RWPE2 (cell line): ENCODE data around the gene TLE2.

ENCODE experiments used
- ATAC-seq: fragments of 200-7000 bp; cut with Tn5 transposase; 3 replicates; pipeline ENCODE4 v1.9.1; 2021; ENCODE audit warnings: low read depth
- DNase-seq: peaks from one replicate; pipeline ENCODE4 v3.0.0-alpha.2; 2020; ENCODE audit warnings: low spot score
- H3K27ac ChIP-seq: fragments of 450-650 bp; 2 replicates; pipeline ENCODE4 v1.5.1; 2017; ENCODE audit warnings: mild to moderate bottlenecking; ENCODE audit not compliant: poor library complexity, severe bottlenecking
- H3K27me3 ChIP-seq: fragments of 250-450 bp; sonication (Bioruptor Pico); 2 replicates; pipeline ENCODE4 v1.5.1; 2021; ENCODE audit warnings: mild to moderate bottlenecking, moderate library complexity; ENCODE audit not compliant: insufficient read depth, poor library complexity, severe bottlenecking
- H3K36me3 ChIP-seq: fragments of 250-450 bp; sonication (Bioruptor Pico); 2 replicates; pipeline ENCODE4 v1.5.1; 2020; ENCODE audit warnings: low read depth, mild to moderate bottlenecking, moderate library complexity
- H3K4me1 ChIP-seq: fragments of 250-450 bp; sonication (Bioruptor Pico); 2 replicates; pipeline ENCODE4 v1.5.1; 2021; ENCODE audit warnings: mild to moderate bottlenecking, moderate library complexity; ENCODE audit not compliant: insufficient read depth, poor library complexity, severe bottlenecking
- H3K4me3 ChIP-seq: fragments of 250-450 bp; sonication (Bioruptor Pico); 2 replicates; pipeline ENCODE4 v1.5.1; 2021; ENCODE audit warnings: mild to moderate bottlenecking, moderate library complexity; ENCODE audit not compliant: severe bottlenecking
- H3K9me3 ChIP-seq: fragments of 250-450 bp; sonication (Bioruptor Pico); 2 replicates; pipeline ENCODE4 v1.5.1; 2021; ENCODE audit warnings: mild to moderate bottlenecking, moderate library complexity; ENCODE audit not compliant: severe bottlenecking
- TF ChIP-seq, protein P1 (sequence below): fragments of 450-650 bp; IDR thresholded peaks from one replicate; pipeline ENCODE4 v1.5.1; 2017; ENCODE audit warnings: mild to moderate bottlenecking, moderate library complexity; ENCODE audit not compliant: poor library complexity, severe bottlenecking

TLE2 gene

DNA sequence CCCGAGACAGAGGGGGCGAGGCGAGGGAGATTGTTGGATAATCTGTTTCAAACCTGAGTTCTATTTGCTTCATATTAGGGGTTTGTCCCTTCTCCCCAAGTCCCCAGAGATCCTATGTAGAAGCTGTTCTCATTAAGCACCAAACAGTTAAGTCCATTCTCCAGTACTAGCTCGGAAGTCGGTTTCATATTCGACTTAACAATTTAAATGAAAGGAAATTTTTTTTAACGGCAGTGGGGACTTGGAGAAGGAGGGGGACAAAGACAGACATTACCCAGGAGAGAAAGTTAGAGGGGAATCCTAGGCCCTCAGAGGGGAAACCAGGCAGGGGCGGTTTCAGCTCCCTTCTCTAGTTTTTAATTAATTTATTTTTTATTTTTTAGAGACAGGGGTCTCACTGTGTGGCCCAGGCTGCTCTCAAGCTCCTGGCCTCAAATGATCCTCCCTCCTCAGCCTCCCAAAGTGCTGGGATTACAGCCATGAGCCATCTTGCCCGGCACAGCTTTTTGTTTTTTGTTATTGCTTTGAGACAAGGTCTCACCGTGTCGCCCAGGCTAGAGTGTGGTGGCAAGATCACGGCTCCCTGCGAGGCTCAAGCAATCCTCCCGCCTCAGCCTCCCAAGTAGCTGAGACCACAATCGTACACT lies 13.7 kb upstream of the TLE2 start:
- no peaks in the 10 kb centered on the region for H3K9me3 ChIP-seq
- H3K27me3 ChIP-seq: no peaks in the 10 kb centered on the region
- TF ChIP-seq, protein P1, sequence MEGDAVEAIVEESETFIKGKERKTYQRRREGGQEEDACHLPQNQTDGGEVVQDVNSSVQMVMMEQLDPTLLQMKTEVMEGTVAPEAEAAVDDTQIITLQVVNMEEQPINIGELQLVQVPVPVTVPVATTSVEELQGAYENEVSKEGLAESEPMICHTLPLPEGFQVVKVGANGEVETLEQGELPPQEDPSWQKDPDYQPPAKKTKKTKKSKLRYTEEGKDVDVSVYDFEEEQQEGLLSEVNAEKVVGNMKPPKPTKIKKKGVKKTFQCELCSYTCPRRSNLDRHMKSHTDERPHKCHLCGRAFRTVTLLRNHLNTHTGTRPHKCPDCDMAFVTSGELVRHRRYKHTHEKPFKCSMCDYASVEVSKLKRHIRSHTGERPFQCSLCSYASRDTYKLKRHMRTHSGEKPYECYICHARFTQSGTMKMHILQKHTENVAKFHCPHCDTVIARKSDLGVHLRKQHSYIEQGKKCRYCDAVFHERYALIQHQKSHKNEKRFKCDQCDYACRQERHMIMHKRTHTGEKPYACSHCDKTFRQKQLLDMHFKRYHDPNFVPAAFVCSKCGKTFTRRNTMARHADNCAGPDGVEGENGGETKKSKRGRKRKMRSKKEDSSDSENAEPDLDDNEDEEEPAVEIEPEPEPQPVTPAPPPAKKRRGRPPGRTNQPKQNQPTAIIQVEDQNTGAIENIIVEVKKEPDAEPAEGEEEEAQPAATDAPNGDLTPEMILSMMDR: no peak
- DNase-seq (no peak), ATAC-seq (no peak)
- no peak overlapping the region for H3K27ac ChIP-seq
- no peak overlapping the region for H3K4me3 ChIP-seq
- H3K36me3 ChIP-seq: no peaks in the 10 kb centered on the region
- no peaks in the 10 kb centered on the region for H3K4me1 ChIP-seq

DNA sequence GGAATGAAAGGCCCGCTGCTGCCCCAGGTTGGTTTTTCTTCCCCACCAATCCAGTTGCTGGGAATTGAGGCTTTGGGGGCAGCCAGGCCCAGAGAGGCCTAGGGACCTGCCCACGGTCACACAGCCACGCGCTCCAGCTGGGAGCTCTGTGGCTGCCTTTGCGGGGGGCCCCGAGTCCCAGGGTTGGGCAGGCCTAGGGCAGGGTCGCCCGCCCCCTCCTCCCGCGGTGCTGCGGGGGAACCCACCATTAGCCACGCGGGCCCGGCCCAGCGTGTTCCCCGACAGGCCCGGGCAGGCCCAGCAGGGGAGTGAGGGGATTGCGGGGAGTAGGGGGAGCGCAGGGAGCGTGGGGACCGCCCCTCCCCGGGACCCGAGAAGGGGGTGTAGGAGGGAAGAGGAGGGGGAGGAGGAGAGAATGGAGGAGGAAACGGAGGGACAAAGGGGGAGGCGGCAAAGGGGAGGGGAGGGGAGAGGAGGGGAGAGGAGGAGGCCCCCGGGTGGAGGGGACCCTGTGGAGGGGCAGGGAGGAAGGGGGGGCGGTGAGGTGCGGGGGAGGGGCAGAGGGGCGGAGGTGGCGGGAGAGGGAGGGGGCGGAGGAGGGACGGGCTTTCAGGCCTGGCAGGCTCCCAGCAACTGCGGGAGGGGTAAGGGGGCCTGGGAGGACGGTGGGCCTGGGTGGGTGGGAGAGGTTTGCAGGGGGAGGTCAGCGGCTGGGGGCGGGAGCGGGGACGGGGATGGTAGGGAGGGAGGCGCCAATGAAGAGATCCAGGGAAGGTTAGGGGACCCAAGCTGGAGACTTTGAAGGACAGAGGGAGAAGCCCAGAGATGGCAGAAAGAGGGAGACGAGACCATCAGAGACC lies 12.9 kb upstream of the TLE2 start:
- no peak overlapping the region for H3K4me3 ChIP-seq
- no peaks in the 10 kb centered on the region for H3K9me3 ChIP-seq
- H3K36me3 ChIP-seq: no peaks in the 10 kb centered on the region
- TF ChIP-seq, protein P1: no peak
- no peak for ATAC-seq
- H3K27me3 ChIP-seq: no peaks in the 10 kb centered on the region
- no peak overlapping the region for H3K27ac ChIP-seq
- no peak for DNase-seq
- no peaks in the 10 kb centered on the region for H3K4me1 ChIP-seq

DNA sequence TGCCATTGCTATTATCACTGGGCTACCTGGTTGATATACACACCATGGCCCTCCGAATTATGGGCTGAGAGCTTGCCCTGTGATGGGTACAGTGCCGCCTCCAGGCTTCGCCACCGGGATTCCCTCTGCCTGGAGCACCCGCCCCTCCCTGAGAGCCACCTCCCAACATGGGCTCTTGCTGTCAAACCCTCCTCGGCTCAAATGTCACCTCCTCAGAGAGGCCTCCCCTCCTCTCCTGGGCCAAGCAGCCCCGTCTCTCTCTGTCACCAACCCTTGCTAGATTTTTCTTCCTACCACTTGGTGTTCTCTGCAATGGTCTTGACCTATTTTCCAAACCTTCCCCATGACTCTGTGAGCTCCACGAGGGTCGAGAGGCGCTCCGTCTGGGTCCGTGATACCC lies 12.2 kb upstream of the TLE2 start:
- H3K4me3 ChIP-seq: no peak overlapping the region
- no peak overlapping the region for H3K27ac ChIP-seq
- H3K4me1 ChIP-seq: no peaks in the 10 kb centered on the region
- ATAC-seq (no peak), DNase-seq (no peak)
- H3K36me3 ChIP-seq: no peaks in the 10 kb centered on the region
- no peaks in the 10 kb centered on the region for H3K9me3 ChIP-seq
- no peaks in the 10 kb centered on the region for H3K27me3 ChIP-seq
- TF ChIP-seq, protein P1: no peak

DNA sequence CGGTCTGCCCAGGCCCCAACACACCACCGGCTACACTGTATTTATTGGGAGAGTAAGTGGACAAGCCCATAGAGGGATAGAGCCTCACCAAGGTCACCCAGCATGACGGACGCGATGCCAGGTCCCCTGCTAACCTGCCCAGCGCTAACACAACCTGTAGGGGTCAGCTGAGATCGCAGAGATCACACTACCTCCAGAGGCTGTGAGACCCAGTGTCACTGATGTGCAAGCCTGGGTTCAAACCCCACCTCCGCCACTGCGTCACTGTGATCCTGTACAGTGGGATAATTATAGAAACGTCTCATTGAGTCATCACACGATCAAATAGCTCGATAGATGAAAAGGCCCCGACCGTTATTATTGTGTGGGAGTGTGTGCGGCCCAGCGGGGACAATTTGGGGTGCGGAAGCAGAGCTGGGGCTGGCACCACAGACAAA lies 10.6 kb upstream of the TLE2 start:
- TF ChIP-seq, protein P1: no peak
- Histone ChIP-seq H3K36me3 (no peaks in the 10 kb centered on the region), H3K27ac (no peak overlapping the region), H3K27me3 (no peaks in the 10 kb centered on the region), H3K9me3 (no peaks in the 10 kb centered on the region), H3K4me3 (no peak overlapping the region), H3K4me1 (no peaks in the 10 kb centered on the region)
- DNase-seq: no peak
- no peak for ATAC-seq

DNA sequence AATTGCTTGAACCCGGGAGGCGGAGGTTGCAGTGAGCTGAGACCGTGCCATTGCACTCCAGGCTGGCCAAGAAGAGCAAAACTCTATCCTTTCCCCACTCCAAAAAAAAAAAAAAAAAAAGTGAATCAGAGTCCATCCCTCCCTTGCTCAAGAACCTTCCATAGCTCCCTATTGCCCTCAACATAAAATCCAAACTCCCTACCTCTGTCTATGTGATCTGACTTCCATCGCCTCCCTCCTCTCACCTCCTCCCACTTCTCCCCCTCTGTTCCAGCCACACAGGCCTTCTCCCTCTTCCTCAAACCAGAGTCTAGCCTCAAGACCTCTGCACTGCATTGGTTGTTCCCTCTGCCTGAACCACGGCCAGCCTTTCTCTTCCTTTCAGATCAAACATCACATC lies 10.0 kb upstream of the TLE2 start:
- no peak overlapping the region for H3K4me3 ChIP-seq
- H3K27ac ChIP-seq: no peak overlapping the region
- no peaks in the 10 kb centered on the region for H3K27me3 ChIP-seq
- H3K4me1 ChIP-seq: no peaks in the 10 kb centered on the region
- no peaks in the 10 kb centered on the region for H3K9me3 ChIP-seq
- TF ChIP-seq, protein P1: no peak
- DNase-seq (no peak), ATAC-seq (no peak)
- H3K36me3 ChIP-seq: no peaks in the 10 kb centered on the region
